Mammary epithelial cell (primary cell): ENCODE data around the gene TBATA.

ENCODE experiments used
- CTCF ChIP-seq, 2 donors: IDR thresholded peaks in 1 of 2; conservative IDR thresholded peaks in 1 of 2; 2 replicates each; pipeline ENCODE4 v1.5.1; 2011 to 2012; ENCODE audit warnings: inconsistent platforms in 2 of 2, low read length in 2 of 2, mild to moderate bottlenecking in 2 of 2, control low read depth in 1 of 2, low read depth in 1 of 2; ENCODE audit not compliant: insufficient read depth in 1 of 2; ENCODE audit errors: extremely low read depth in 1 of 2
- EZH2 ChIP-seq: IDR thresholded peaks from 2 replicates; pipeline ENCODE4 v1.6.1; 2012; ENCODE audit warnings: low read length, inconsistent platforms, borderline replicate concordance

GRCh38 chr10:70832852-70833528 is 47.8 kb upstream of the TBATA start:
- TF ChIP-seq CTCF (conservative IDR thresholded peaks at IDR 0.05 in 1 of 2, IDR thresholded peaks at IDR 0.05 in 1 of 2; ENCODE audit: extremely low read depth in 1 of 2, insufficient read depth in 1 of 2, low read depth in 1 of 2, low read length in 2 of 2) (no peak), EZH2 (no peak)
